Measurements from ENCODE around the gene CHADL.
A peak's percentile ranks its signal among the peaks of the same experiment; 100 is the strongest.

DNA sequence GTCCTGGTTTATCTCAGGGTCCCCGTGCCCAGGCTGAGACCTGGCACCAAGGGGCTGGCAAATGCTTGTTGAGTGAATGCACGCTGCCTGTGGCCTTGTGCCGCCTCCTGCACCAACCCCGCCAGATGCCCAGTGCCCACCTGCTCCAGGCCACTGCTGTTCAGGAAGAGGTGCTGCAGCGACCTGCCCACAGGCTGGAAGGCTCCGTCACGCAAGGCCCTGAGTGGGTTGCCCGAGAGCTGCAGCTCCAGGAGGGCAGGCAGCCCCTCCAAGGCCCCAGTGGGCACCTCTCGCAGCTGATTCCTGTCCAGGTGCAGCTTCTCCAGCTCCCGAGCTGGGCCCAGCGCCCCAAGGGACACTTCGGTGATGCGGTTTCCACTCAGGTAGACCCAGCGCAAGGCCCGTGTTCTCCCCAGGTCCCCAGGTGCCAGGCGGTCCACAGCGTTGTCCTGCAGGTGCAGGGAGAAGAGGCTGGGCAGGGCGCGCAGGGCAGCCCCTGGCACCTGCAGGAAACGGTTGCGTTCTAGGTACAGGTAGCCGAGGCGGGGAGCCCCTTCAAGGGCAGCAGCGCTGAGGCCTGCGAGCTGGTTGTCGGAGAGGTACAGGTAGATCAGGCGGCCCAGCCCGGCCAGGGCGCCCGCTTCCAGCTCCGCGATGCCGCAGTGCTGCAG, 3.6 kb downstream of the CHADL start:
- TF ChIP-seq CTCF (conservative IDR thresholded peaks at IDR 0.05) (peak; percentile 67; the same call in 1 of the 2 replicates), EZH2 (IDR thresholded peaks at IDR 0.05; ENCODE audit: low read depth) (no peak)

All from PC-9 (cell line).